ENCODE measurements around the gene SCGB2A2. TPM values are rescaled to one million over a fixed set of nuclear protein-coding genes. Genes with fewer than 3 reads are reported as not detected.

Gene SCGB2A2
- polyA plus RNA-seq, 1 of the 3 experiments (the other 2 are of a cell fraction): not detected

GRCh38 chr11:62256281-62256680 is 13.7 kb upstream of the SCGB2A2 start:
- no peaks in the 10 kb centered on the region for H3K9me3 ChIP-seq
- no peaks in the 10 kb centered on the region; the same call in 1 of the 2 replicates for H3K27me3 ChIP-seq (ENCODE audit: insufficient read depth)
- DNase-seq: no peak
- H2AFZ ChIP-seq (ENCODE audit: low read depth): no peak overlapping the region
- H3K9ac ChIP-seq: no peak overlapping the region
- H4K20me1 ChIP-seq (ENCODE audit: insufficient read depth): no peaks in the 10 kb centered on the region
- no peak overlapping the region for H3K27ac ChIP-seq (ENCODE audit: low read depth in 2 of 2, low read length in 1 of 2)
- no peaks in the 10 kb centered on the region for H3K9me2 ChIP-seq
- ChIA-PET POLR2A (no interaction called here), CTCF (no interaction called here)
- H3K36me3 ChIP-seq (replicated peaks in 1 of 2; ENCODE audit: control insufficient read depth in 1 of 2, insufficient read depth in 2 of 2, low read length in 1 of 2): no peaks in the 10 kb centered on the region
- no peaks in the 10 kb centered on the region for H3F3A ChIP-seq (replicated peaks; ENCODE audit: insufficient read depth)
- no peak overlapping the region for H3K4me3 ChIP-seq (ENCODE audit: low read depth in 2 of 2, low read length in 1 of 2)
- WGBS (ENCODE audit: low lambda C conversion rate): 3% methylated on average over 2 of the region's 2 CpGs
- H3K79me2 ChIP-seq (ENCODE audit: insufficient read depth): no peaks in the 10 kb centered on the region
- H3K4me1 ChIP-seq (ENCODE audit: control insufficient read depth in 1 of 2, insufficient read depth in 2 of 2, low read depth in 1 of 2, low read length in 1 of 2): no peaks in the 10 kb centered on the region
- no peak for TF ChIP-seq RFX5 (IDR thresholded peaks at IDR 0.05; ENCODE audit: low read length)
- no peak for TF ChIP-seq MEF2A (IDR thresholded peaks at IDR 0.05; ENCODE audit: borderline replicate concordance, low read depth)
- no peak for TF ChIP-seq SMC3 (IDR thresholded peaks at IDR 0.05; ENCODE audit: low read depth, low read length)
- TF ChIP-seq REST (IDR thresholded peaks at IDR 0.05; ENCODE audit: low read depth, low read length): no peak
- TF ChIP-seq JUND (IDR thresholded peaks at IDR 0.05): no peak
- no peak for TF ChIP-seq NFIC (IDR thresholded peaks at IDR 0.05; ENCODE audit: borderline replicate concordance)
- no peak for TF ChIP-seq EP300 (IDR thresholded peaks at IDR 0.05; ENCODE audit: borderline replicate concordance in 1 of 2, low read depth in 1 of 2, low read length in 1 of 2)
- TF ChIP-seq GATA2 (CRISPR knock-in tag; IDR thresholded peaks at IDR 0.05): no peak
- no peak for TF ChIP-seq CHD2 (IDR thresholded peaks at IDR 0.05; ENCODE audit: low read length, partially characterized antibody)
- TF ChIP-seq FOXM1 (IDR thresholded peaks at IDR 0.05; ENCODE audit: low read depth): no peak
- TF ChIP-seq FOXJ3 (CRISPR knock-in tag; IDR thresholded peaks at IDR 0.05): no peak
- TF ChIP-seq RCOR1 (IDR thresholded peaks at IDR 0.05; ENCODE audit: low read length): no peak
- no peak for TF ChIP-seq RXRA (IDR thresholded peaks at IDR 0.05; ENCODE audit: borderline replicate concordance, low read depth)
- no peak for TF ChIP-seq MXI1 (IDR thresholded peaks at IDR 0.05; ENCODE audit: low read depth, low read length)
- H3K4me2 ChIP-seq: no peak overlapping the region

- CTCF ChIA-PET: interaction anchor here (1.0 kb wide), 1 partner anchor 51 kb away, joined by 7 read pairs; no protein-coding TSS in a partner anchor
Measured at GRCh38 chr11:62260261-62260953, 9.6 kb upstream of the SCGB2A2 start.

More at GRCh38 chr11:62260261-62260953, 9.6 kb upstream of the SCGB2A2 start:
- Histone ChIP-seq H3K27ac (ENCODE audit: low read depth in 2 of 2, low read length in 1 of 2) (no peak overlapping the region), H3K4me2 (no peak overlapping the region), H3K27me3 (ENCODE audit: insufficient read depth) (no peaks in the 10 kb centered on the region; the same call in 1 of the 2 replicates), H3K9me3 (no peaks in the 10 kb centered on the region), H4K20me1 (ENCODE audit: insufficient read depth) (no peaks in the 10 kb centered on the region), H3K9ac (no peak overlapping the region), H2AFZ (ENCODE audit: low read depth) (no peak overlapping the region), H3K36me3 (replicated peaks in 1 of 2; ENCODE audit: control insufficient read depth in 1 of 2, insufficient read depth in 2 of 2, low read length in 1 of 2) (no peaks in the 10 kb centered on the region), H3K4me3 (ENCODE audit: low read depth in 2 of 2, low read length in 1 of 2) (no peak overlapping the region), H3K4me1 (ENCODE audit: control insufficient read depth in 1 of 2, insufficient read depth in 2 of 2, low read depth in 1 of 2, low read length in 1 of 2) (no peaks in the 10 kb centered on the region), H3K79me2 (ENCODE audit: insufficient read depth) (no peaks in the 10 kb centered on the region), H3F3A (replicated peaks; ENCODE audit: insufficient read depth) (no peaks in the 10 kb centered on the region), H3K9me2 (no peaks in the 10 kb centered on the region)
- POLR2A ChIA-PET: no interaction called here
- DNase-seq: no peak
- no peak for TF ChIP-seq RCOR1 (IDR thresholded peaks at IDR 0.05; ENCODE audit: low read length)
- TF ChIP-seq REST (IDR thresholded peaks at IDR 0.05; ENCODE audit: low read depth, low read length): no peak
- no peak for TF ChIP-seq FOXM1 (IDR thresholded peaks at IDR 0.05; ENCODE audit: low read depth)
- TF ChIP-seq RAD21 (IDR thresholded peaks at IDR 0.05; ENCODE audit: low read length): no peak
- no peak for TF ChIP-seq TAF1 (IDR thresholded peaks at IDR 0.05; ENCODE audit: borderline replicate concordance, low read depth, low read length)
- TF ChIP-seq SIN3A (IDR thresholded peaks at IDR 0.05; ENCODE audit: borderline replicate concordance, low read depth, low read length): no peak
- TF ChIP-seq POLR2AphosphoS5 (IDR thresholded peaks at IDR 0.05; ENCODE audit: low read depth, low read length): no peak
- TF ChIP-seq ELF1 (IDR thresholded peaks at IDR 0.05): no peak
- 29% methylated on average over 6 of the region's 6 CpGs for WGBS (ENCODE audit: low lambda C conversion rate)
